Stimulated activated CD4-positive, alpha-beta T cell treated with anti-CD3 and anti-CD28 coated beads, TNF-alpha, amount 100 ng/mL, for 4 hours (primary cell): ENCODE data around the gene ANKRD44.
"Not testable (repeated sequence)": the region's sequence is repeated elsewhere in the genome, so short reads cannot be mapped to it uniquely, and the experiment has no call there.

Experiments
- DNase-seq, 3 experiments: peaks; one replicate each; pipeline ENCODE4 v3.0.0-alpha.2; 2020; ENCODE audit warnings: low read depth in 3 of 3

ANKRD44 gene

GRCh38 chr2:197076652-197077051, 233.9 kb downstream of the ANKRD44 start:
- no peak for DNase-seq

- no peak for DNase-seq
Measured at GRCh38 chr2:197075754-197076337, 234.7 kb downstream of the ANKRD44 start.

- no peak for DNase-seq
Measured at GRCh38 chr2:197075281-197075680, 235.3 kb downstream of the ANKRD44 start.

- no peak for DNase-seq
Measured at GRCh38 chr2:197073701-197074433, 236.7 kb downstream of the ANKRD44 start.

- no peak for DNase-seq
Measured at GRCh38 chr2:197073270-197073669, 237.3 kb downstream of the ANKRD44 start.

- no peak for DNase-seq
Measured at GRCh38 chr2:197072533-197072932, 238.0 kb downstream of the ANKRD44 start.

GRCh38 chr2:197071790-197072436, 238.7 kb downstream of the ANKRD44 start:
- no peak for DNase-seq

- DNase-seq: no peak
Measured at GRCh38 chr2:197071213-197071612, 239.4 kb downstream of the ANKRD44 start.

GRCh38 chr2:197069958-197070357, 240.6 kb downstream of the ANKRD44 start:
- DNase-seq: no peak

GRCh38 chr2:197062574-197062973, 248.0 kb downstream of the ANKRD44 start:
- not testable (repeated sequence) for DNase-seq

- no peak for DNase-seq
Measured at GRCh38 chr2:197059477-197059876, 251.1 kb downstream of the ANKRD44 start.

- DNase-seq: no peak
Measured at GRCh38 chr2:197058777-197059300, 251.7 kb downstream of the ANKRD44 start.

- DNase-seq: no peak
Measured at GRCh38 chr2:197057959-197058358, 252.6 kb downstream of the ANKRD44 start.

GRCh38 chr2:197055045-197055444, 255.5 kb downstream of the ANKRD44 start:
- DNase-seq: no peak

- DNase-seq: no peak
Measured at GRCh38 chr2:197054437-197054836, 256.1 kb downstream of the ANKRD44 start.

- DNase-seq: no peak
Measured at GRCh38 chr2:197052356-197052755, 258.2 kb downstream of the ANKRD44 start.

- DNase-seq: no peak
Measured at GRCh38 chr2:197045115-197045514, 265.5 kb downstream of the ANKRD44 start.

GRCh38 chr2:197042739-197043196, 267.8 kb downstream of the ANKRD44 start:
- DNase-seq: no peak

GRCh38 chr2:197037863-197038398, 272.6 kb downstream of the ANKRD44 start:
- no peak for DNase-seq

- no peak for DNase-seq
Measured at GRCh38 chr2:197035002-197035401, 275.6 kb downstream of the ANKRD44 start.

GRCh38 chr2:197034292-197034691, 276.3 kb downstream of the ANKRD44 start:
- DNase-seq: no peak

- no peak for DNase-seq
Measured at GRCh38 chr2:197033222-197033621, 277.4 kb downstream of the ANKRD44 start.
